ENCODE measurements around the gene CIPC.

Gene CIPC

DNA sequence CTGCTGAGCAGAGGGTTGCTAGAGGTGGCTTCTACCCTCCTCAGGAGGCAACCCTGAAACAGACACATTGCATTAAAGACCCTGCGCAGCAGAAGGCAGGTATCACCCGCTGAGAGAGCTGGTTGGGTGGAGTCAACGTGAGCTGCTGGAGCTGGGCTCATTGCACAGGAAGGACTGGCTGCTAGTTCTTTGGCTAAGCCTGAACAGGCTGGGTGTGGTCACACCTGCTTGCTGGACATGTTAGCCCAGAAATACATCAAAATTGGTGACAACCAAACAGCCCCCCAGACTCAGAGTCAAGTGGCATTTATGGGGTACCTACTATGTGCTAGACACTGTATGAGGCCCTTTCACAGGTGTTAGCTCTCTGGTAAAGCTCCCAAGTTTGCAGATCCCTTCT is 35.8 kb upstream of the CIPC start:
- TF ChIP-seq, protein P1, sequence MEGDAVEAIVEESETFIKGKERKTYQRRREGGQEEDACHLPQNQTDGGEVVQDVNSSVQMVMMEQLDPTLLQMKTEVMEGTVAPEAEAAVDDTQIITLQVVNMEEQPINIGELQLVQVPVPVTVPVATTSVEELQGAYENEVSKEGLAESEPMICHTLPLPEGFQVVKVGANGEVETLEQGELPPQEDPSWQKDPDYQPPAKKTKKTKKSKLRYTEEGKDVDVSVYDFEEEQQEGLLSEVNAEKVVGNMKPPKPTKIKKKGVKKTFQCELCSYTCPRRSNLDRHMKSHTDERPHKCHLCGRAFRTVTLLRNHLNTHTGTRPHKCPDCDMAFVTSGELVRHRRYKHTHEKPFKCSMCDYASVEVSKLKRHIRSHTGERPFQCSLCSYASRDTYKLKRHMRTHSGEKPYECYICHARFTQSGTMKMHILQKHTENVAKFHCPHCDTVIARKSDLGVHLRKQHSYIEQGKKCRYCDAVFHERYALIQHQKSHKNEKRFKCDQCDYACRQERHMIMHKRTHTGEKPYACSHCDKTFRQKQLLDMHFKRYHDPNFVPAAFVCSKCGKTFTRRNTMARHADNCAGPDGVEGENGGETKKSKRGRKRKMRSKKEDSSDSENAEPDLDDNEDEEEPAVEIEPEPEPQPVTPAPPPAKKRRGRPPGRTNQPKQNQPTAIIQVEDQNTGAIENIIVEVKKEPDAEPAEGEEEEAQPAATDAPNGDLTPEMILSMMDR (IDR thresholded peaks at IDR 0.05) = no peak

DNA sequence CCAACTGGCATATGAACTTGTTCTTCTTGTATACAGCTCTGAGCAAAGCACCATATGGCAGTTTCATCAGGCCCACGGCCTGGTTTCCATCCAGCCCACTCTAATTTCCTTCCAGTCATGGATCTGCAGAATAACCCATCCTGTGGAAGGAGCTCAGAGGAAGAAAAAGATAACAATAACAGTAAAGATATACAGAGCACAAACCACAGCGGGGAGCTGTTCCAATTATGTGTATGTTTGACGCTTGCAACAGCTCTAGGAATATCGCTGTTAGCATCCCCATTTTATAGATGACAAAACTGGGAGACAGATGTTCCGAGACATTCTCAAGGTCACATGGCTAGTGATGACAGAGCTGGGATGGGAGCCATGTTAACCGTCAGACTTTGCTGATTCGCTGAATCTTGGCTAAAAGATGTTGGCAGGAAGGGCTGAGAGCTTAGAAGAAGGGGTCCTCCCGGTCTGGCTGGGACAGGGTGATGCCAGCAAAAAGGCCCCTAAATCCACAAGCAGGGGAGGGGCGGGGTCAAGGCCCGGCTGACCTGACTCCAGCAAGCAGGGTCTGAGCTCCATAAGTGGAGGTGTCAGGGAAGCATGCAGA is 34.4 kb upstream of the CIPC start:
- no peak overlapping the region for H3K4me3 ChIP-seq (ENCODE audit: low read depth in 1 of 2, low read length in 1 of 2)
- H3K4me1 ChIP-seq (ENCODE audit: control insufficient read depth in 1 of 2, insufficient read depth in 1 of 2, low read depth in 1 of 2, low read length in 1 of 2) = peaks cover 11% of the 10 kb centered on the region in 2 experiments
- TF ChIP-seq, protein P1 (IDR thresholded peaks at IDR 0.05) = no peak
- H3K9me3 ChIP-seq = no peaks in the 10 kb centered on the region
- no peaks in the 10 kb centered on the region for H3K36me3 ChIP-seq
- H3K27me3 ChIP-seq = peaks cover 3% of the 10 kb centered on the region
- no peak overlapping the region for H3K27ac ChIP-seq

More for the DNA sequence above, 35.8 kb upstream of the CIPC start:
- Histone ChIP-seq H3K9me3 (no peaks in the 10 kb centered on the region), H3K4me1 (ENCODE audit: control insufficient read depth in 1 of 2, insufficient read depth in 1 of 2, low read depth in 1 of 2, low read length in 1 of 2) (peaks cover 14 to 18% of the 10 kb centered on the region in 2 experiments), H3K27me3 (no peaks in the 10 kb centered on the region), H3K36me3 (no peaks in the 10 kb centered on the region), H3K27ac (no peak overlapping the region), H3K4me3 (ENCODE audit: low read depth in 1 of 2, low read length in 1 of 2) (no peak overlapping the region)

DNA sequence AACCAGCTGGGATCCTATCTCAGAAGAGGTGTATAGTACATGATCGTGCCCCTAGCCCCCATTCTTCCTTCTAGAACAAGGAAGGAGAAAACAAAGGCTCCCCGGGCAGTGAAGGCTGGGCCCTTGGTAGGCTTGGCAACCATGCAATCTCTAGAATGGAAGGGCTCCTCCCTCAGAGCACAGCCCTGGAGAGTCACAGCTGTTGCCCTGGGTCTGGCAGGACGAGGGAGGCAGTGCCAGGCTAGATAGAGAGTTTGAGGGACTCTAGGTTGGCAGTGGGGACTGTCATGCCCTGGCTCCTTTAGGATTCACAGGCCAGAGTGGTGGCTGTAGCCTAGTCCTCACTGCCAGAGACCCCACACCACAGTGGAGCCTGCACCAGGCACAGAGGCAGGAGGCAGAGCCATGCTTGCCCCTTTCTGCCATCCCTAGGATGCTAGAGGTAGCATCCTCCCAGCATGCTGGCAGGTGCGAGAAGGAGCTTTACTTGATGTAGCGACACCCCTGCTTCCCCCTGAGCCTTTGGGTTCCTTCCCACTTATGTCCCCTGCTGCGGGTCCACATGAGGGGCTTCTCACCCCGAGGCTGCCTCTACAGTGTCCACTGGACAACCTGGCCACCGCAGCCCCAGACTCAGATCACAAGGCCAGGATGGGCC is 33.4 kb upstream of the CIPC start:
- peaks cover 8% of the 10 kb centered on the region for H3K27me3 ChIP-seq
- no peak overlapping the region for H3K4me3 ChIP-seq (ENCODE audit: low read depth in 1 of 2, low read length in 1 of 2)
- TF ChIP-seq, protein P1 (IDR thresholded peaks at IDR 0.05) = no peak
- no peaks in the 10 kb centered on the region for H3K36me3 ChIP-seq
- no peaks in the 10 kb centered on the region for H3K9me3 ChIP-seq
- H3K27ac ChIP-seq = no peak overlapping the region
- H3K4me1 ChIP-seq (ENCODE audit: control insufficient read depth in 1 of 2, insufficient read depth in 1 of 2, low read depth in 1 of 2, low read length in 1 of 2) = peaks cover 3 to 5% of the 10 kb centered on the region in 2 experiments

DNA sequence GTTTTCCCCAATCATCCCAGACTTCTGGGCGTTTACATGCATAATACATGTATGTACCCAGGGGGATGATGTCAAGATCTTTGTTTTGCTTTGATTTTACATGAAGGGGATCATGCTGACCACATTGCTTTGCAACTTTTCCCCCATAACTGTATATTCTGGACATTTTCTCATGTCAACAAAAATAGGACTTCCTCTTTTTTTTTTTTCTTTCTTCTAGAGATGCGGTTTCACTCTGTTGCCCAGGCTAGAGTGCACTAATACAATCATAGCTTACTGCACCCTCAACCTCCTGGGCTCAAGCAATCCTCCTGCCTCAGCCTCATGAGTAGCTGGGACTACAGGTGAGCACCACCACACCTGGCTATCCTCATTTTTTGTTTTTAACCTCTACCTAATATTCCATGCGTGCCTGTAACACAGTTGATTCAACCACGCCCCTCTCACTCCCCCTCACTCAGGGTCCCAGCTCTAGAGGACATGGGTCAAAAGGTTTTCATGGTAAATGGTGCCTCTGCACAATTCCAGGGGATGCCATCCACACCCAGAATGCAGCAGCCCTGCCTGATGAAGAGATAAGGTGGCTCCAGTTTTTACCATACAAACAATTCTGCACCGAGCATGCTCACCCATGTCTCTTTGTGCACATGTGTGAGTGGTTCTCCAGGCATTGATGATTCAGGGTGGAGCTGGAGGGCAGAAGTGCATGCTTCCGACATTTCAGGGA is 32.0 kb upstream of the CIPC start:
- TF ChIP-seq, protein P1 (IDR thresholded peaks at IDR 0.05) = no peak
- Histone ChIP-seq H3K9me3 (no peaks in the 10 kb centered on the region), H3K36me3 (no peaks in the 10 kb centered on the region), H3K4me3 (ENCODE audit: low read depth in 1 of 2, low read length in 1 of 2) (no peak overlapping the region), H3K27ac (no peak overlapping the region), H3K4me1 (ENCODE audit: control insufficient read depth in 1 of 2, insufficient read depth in 1 of 2, low read depth in 1 of 2, low read length in 1 of 2) (peaks cover 10 to 11% of the 10 kb centered on the region in 2 experiments), H3K27me3 (peaks cover 8% of the 10 kb centered on the region)

DNA sequence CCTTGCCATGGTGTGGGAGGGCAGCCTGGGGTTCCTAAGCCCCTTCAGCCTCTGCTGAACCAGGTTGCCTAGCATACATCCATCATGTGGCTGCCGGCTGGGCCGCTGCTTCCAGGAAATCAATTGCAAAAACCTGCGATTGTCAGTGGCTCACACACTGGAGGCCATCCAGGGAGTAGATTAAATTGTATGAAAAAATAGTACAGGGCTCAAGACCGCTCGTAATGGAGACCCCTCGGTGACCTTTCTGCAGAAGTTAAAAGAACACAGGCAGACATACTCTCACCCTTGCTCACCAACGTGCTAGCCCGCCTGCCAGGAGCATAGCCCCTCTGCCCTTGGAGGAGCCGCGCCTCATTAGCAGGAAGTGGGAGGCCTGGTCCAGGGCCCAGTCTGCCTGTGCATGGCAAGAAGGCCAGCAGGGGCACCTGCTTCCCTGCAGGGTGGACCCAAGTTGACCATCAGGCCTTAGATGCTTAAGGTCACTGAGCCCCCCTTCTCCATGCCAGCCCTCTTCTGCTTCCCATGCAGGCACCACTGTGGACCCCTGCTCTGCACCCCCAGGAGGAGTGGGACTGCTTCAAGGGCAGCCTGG is 31.4 kb upstream of the CIPC start:
- Histone ChIP-seq H3K4me1 (ENCODE audit: control insufficient read depth in 1 of 2, insufficient read depth in 1 of 2, low read depth in 1 of 2, low read length in 1 of 2) (peaks cover 16 to 17% of the 10 kb centered on the region in 2 experiments), H3K27me3 (peaks cover 8% of the 10 kb centered on the region), H3K27ac (no peak overlapping the region), H3K36me3 (no peaks in the 10 kb centered on the region), H3K9me3 (no peaks in the 10 kb centered on the region), H3K4me3 (ENCODE audit: low read depth in 1 of 2, low read length in 1 of 2) (no peak overlapping the region)
- TF ChIP-seq, protein P1 (IDR thresholded peaks at IDR 0.05) = no peak
